ENCODE measurements around the gene PIP5K1B. TPM values are rescaled to one million over a fixed set of nuclear protein-coding genes. Genes with fewer than 3 reads are reported as not detected.

Gene PIP5K1B
- polyA plus RNA-seq, 1 donor = 1.1 TPM

Other genes with a start within 250 kb of the PIP5K1B start
- 1.0 TPM for gene TMEM252, start 164.4 kb upstream of the PIP5K1B start, polyA plus RNA-seq (ENCODE audit: insufficient read length)